ENCODE results near the gene RPP21.

The RPP21 gene

GRCh38 chr6:30380464-30380863 lies 35.5 kb downstream of the RPP21 start:
- no peaks in the 10 kb centered on the region for H4K20me1 ChIP-seq (ENCODE audit: low read depth, low read length)
- no peaks in the 10 kb centered on the region for H3F3A ChIP-seq (ENCODE audit: insufficient read depth)
- H2AFZ ChIP-seq (ENCODE audit: low read depth, low read length, severe bottlenecking): no peak overlapping the region
- no peaks in the 10 kb centered on the region for H3K27me3 ChIP-seq (ENCODE audit: low read length)
- no peak overlapping the region for H3K4me3 ChIP-seq (ENCODE audit: insufficient read depth, low read length, poor library complexity, severe bottlenecking)
- no peak overlapping the region for H3K4me2 ChIP-seq (ENCODE audit: low read depth, low read length, poor library complexity, severe bottlenecking)
- no peak overlapping the region for H3K9ac ChIP-seq (ENCODE audit: low read length)
- no peaks in the 10 kb centered on the region for H3K79me2 ChIP-seq (ENCODE audit: insufficient read depth, low read length)
- H3K27ac ChIP-seq (ENCODE audit: low read depth, low read length): no peak overlapping the region
- no peaks in the 10 kb centered on the region for H3K9me3 ChIP-seq (ENCODE audit: insufficient read depth, low read length)
- no peaks in the 10 kb centered on the region for H3K36me3 ChIP-seq (ENCODE audit: low read length)
- H3K9me2 ChIP-seq (replicated peaks; ENCODE audit: insufficient read depth, low read length): no peaks in the 10 kb centered on the region
- TF ChIP-seq CTCF (IDR thresholded peaks at IDR 0.05; ENCODE audit: insufficient read depth, low read length, poor library complexity, severe bottlenecking) (no peak), EZH2phosphoT487 (conservative IDR thresholded peaks at IDR 0.05; ENCODE audit: low read length) (no peak)

- H3K9me3 ChIP-seq (ENCODE audit: insufficient read depth, low read length): no peaks in the 10 kb centered on the region
- H4K20me1 ChIP-seq (ENCODE audit: low read depth, low read length): no peaks in the 10 kb centered on the region
- no peak overlapping the region for H3K27ac ChIP-seq (ENCODE audit: low read depth, low read length)
- no peaks in the 10 kb centered on the region for H3K79me2 ChIP-seq (ENCODE audit: insufficient read depth, low read length)
- H3K9ac ChIP-seq (ENCODE audit: low read length): no peak overlapping the region
- H3F3A ChIP-seq (ENCODE audit: insufficient read depth): no peaks in the 10 kb centered on the region
- no peak overlapping the region for H2AFZ ChIP-seq (ENCODE audit: low read depth, low read length, severe bottlenecking)
- no peaks in the 10 kb centered on the region for H3K9me2 ChIP-seq (replicated peaks; ENCODE audit: insufficient read depth, low read length)
- no peaks in the 10 kb centered on the region for H3K27me3 ChIP-seq (ENCODE audit: low read length)
- H3K4me2 ChIP-seq (ENCODE audit: low read depth, low read length, poor library complexity, severe bottlenecking): no peak overlapping the region
- TF ChIP-seq CTCF (IDR thresholded peaks at IDR 0.05; ENCODE audit: insufficient read depth, low read length, poor library complexity, severe bottlenecking) (no peak), EZH2phosphoT487 (conservative IDR thresholded peaks at IDR 0.05; ENCODE audit: low read length) (no peak)
- no peak overlapping the region for H3K4me3 ChIP-seq (ENCODE audit: insufficient read depth, low read length, poor library complexity, severe bottlenecking)
- no peaks in the 10 kb centered on the region for H3K36me3 ChIP-seq (ENCODE audit: low read length)
Observed at GRCh38 chr6:30386166-30386565, 41.2 kb downstream of the RPP21 start.

GRCh38 chr6:30391240-30391639 lies 46.3 kb downstream of the RPP21 start:
- H3K4me3 ChIP-seq (ENCODE audit: insufficient read depth, low read length, poor library complexity, severe bottlenecking): no peak overlapping the region
- H3K27ac ChIP-seq (ENCODE audit: low read depth, low read length): no peak overlapping the region
- no peaks in the 10 kb centered on the region for H3F3A ChIP-seq (ENCODE audit: insufficient read depth)
- TF ChIP-seq EZH2phosphoT487 (conservative IDR thresholded peaks at IDR 0.05; ENCODE audit: low read length): no peak
- TF ChIP-seq CTCF (IDR thresholded peaks at IDR 0.05; ENCODE audit: insufficient read depth, low read length, poor library complexity, severe bottlenecking): no peak
- H3K4me2 ChIP-seq (ENCODE audit: low read depth, low read length, poor library complexity, severe bottlenecking): no peak overlapping the region
- H3K9ac ChIP-seq (ENCODE audit: low read length): no peak overlapping the region
- no peaks in the 10 kb centered on the region for H3K27me3 ChIP-seq (ENCODE audit: low read length)
- no peaks in the 10 kb centered on the region for H4K20me1 ChIP-seq (ENCODE audit: low read depth, low read length)
- no peaks in the 10 kb centered on the region for H3K9me3 ChIP-seq (ENCODE audit: insufficient read depth, low read length)
- H2AFZ ChIP-seq (ENCODE audit: low read depth, low read length, severe bottlenecking): no peak overlapping the region
- no peaks in the 10 kb centered on the region for H3K36me3 ChIP-seq (ENCODE audit: low read length)
- H3K79me2 ChIP-seq (ENCODE audit: insufficient read depth, low read length): no peaks in the 10 kb centered on the region
- H3K9me2 ChIP-seq (replicated peaks; ENCODE audit: insufficient read depth, low read length): no peaks in the 10 kb centered on the region

Measured in SU-DHL-6 (cell line).